H9 (cell line): ENCODE measurements around the gene ZDHHC24. TPM values are rescaled to one million over a fixed set of nuclear protein-coding genes. Genes with fewer than 3 reads are reported as not detected.

Source experiments
- DNase-seq: peaks from one replicate; pipeline ENCODE4 v3.0.0-alpha.2; 2017
- H2AFZ ChIP-seq: one replicate; pipeline ENCODE4 v1.6.1; 2013; ENCODE audit warnings: mild to moderate bottlenecking, low read length, control low read depth, moderate library complexity
- H2AK5ac ChIP-seq: 2 replicates; pipeline ENCODE4 v1.6.1; 2013; ENCODE audit warnings: low read length, control low read depth, mixed read lengths; ENCODE audit not compliant: insufficient read length
- H2BK120ac ChIP-seq: one replicate; pipeline ENCODE4 v1.6.1; 2013; ENCODE audit warnings: low read depth, mild to moderate bottlenecking, low read length, control low read depth, inconsistent platforms; ENCODE audit not compliant: poor library complexity, severe bottlenecking
- H2BK12ac ChIP-seq: 2 replicates; pipeline ENCODE4 v1.6.1; 2013; ENCODE audit warnings: low read length, control low read depth, mixed read lengths, low read depth; ENCODE audit not compliant: insufficient read length
- H2BK15ac ChIP-seq: 2 replicates; pipeline ENCODE4 v1.6.1; 2013; ENCODE audit warnings: low read depth, low read length, control low read depth
- H2BK20ac ChIP-seq: one replicate; pipeline ENCODE4 v1.6.1; 2013; ENCODE audit warnings: low read depth, mild to moderate bottlenecking, low read length, control low read depth, inconsistent platforms; ENCODE audit not compliant: poor library complexity, severe bottlenecking
- H2BK5ac ChIP-seq: 2 replicates; pipeline ENCODE4 v1.6.1; 2013; ENCODE audit warnings: low read length, control low read depth, mixed read lengths; ENCODE audit not compliant: insufficient read length
- H3K14ac ChIP-seq: 2 replicates; pipeline ENCODE4 v1.6.1; 2013; ENCODE audit warnings: low read length, control low read depth; ENCODE audit not compliant: insufficient read depth
- H3K18ac ChIP-seq: 2 replicates; pipeline ENCODE4 v1.6.1; 2013; ENCODE audit warnings: low read depth, mild to moderate bottlenecking, mixed read lengths, low read length, control low read depth; ENCODE audit not compliant: insufficient read length
- H3K23ac ChIP-seq: 2 replicates; pipeline ENCODE4 v1.6.1; 2013; ENCODE audit warnings: low read length, control low read depth, mixed read lengths, low read depth; ENCODE audit not compliant: insufficient read length
- H3K23me2 ChIP-seq: 2 replicates; pipeline ENCODE4 v1.6.1; 2013; ENCODE audit warnings: low read depth, mild to moderate bottlenecking, mixed read lengths, low read length, control low read depth; ENCODE audit not compliant: insufficient read length, poor library complexity, severe bottlenecking
- H3K27ac ChIP-seq: 2 replicates; pipeline ENCODE4 v1.5.1; 2013; ENCODE audit warnings: low read length, control low read depth, mixed read lengths, low read depth; ENCODE audit not compliant: insufficient read length
- H3K27me3 ChIP-seq: 2 replicates; pipeline ENCODE4 v1.6.1; 2013; ENCODE audit warnings: low read length, control low read depth, inconsistent platforms; ENCODE audit not compliant: insufficient read depth
- H3K4ac ChIP-seq: 2 replicates; pipeline ENCODE4 v1.6.1; 2013; ENCODE audit warnings: low read depth, mild to moderate bottlenecking, control low read depth, inconsistent platforms, low read length, moderate library complexity
- H3K4me1 ChIP-seq: 2 replicates; pipeline ENCODE4 v1.6.1; 2013; ENCODE audit warnings: low read length, control low read depth, inconsistent platforms; ENCODE audit not compliant: insufficient read depth
- H3K4me2 ChIP-seq: 2 replicates; pipeline ENCODE4 v1.6.1; 2013; ENCODE audit warnings: low read length, control low read depth, mixed read lengths; ENCODE audit not compliant: insufficient read length, insufficient read depth
- H3K56ac ChIP-seq: 2 replicates; pipeline ENCODE4 v1.6.1; 2013; ENCODE audit warnings: low read depth, mild to moderate bottlenecking, mixed read lengths, low read length, control low read depth; ENCODE audit not compliant: insufficient read length
- H3K79me1 ChIP-seq: 2 replicates; pipeline ENCODE4 v1.6.1; 2013; ENCODE audit warnings: low read depth, mild to moderate bottlenecking, moderate library complexity, low read length, control low read depth, inconsistent platforms; ENCODE audit not compliant: insufficient read depth, poor library complexity, severe bottlenecking
- H3K79me2 ChIP-seq: 2 replicates; pipeline ENCODE4 v1.6.1; 2013; ENCODE audit warnings: low read length, control low read depth, inconsistent platforms; ENCODE audit not compliant: insufficient read depth
- H3K9ac ChIP-seq: 2 replicates; pipeline ENCODE4 v1.6.1; 2013; ENCODE audit warnings: low read length, control low read depth, mixed read lengths; ENCODE audit not compliant: insufficient read length; ENCODE audit errors: extremely low read depth
- H3K9me3 ChIP-seq: one replicate; pipeline ENCODE4 v1.6.1; 2013; ENCODE audit warnings: low read depth, low read length, inconsistent platforms; ENCODE audit not compliant: control insufficient read depth
- H3T11ph ChIP-seq: one replicate; pipeline ENCODE4 v1.6.1; 2013; ENCODE audit warnings: mild to moderate bottlenecking, low read length, control low read depth, inconsistent platforms
- H4K20me1 ChIP-seq: one replicate; pipeline ENCODE4 v1.6.1; 2013; ENCODE audit not compliant: control insufficient read depth, insufficient read length, insufficient read depth
- H4K5ac ChIP-seq: 2 replicates; pipeline ENCODE4 v1.6.1; 2013; ENCODE audit warnings: low read depth, mild to moderate bottlenecking, mixed read lengths, low read length, control low read depth; ENCODE audit not compliant: insufficient read length
- H4K8ac ChIP-seq: replicated peaks from 2 replicates; pipeline ENCODE4 v1.6.1; 2013; ENCODE audit warnings: low read length, control low read depth, mixed read lengths, low read depth; ENCODE audit not compliant: insufficient read length
- H4K91ac ChIP-seq: 2 replicates; pipeline ENCODE4 v1.6.1; 2013; ENCODE audit warnings: low read depth, mild to moderate bottlenecking, moderate library complexity, mixed read lengths, low read length, control low read depth; ENCODE audit not compliant: insufficient read length
- H3K27ac Mint-ChIP-seq, 3 experiments: 2 replicates in 2 of 3; 3 replicates in 1 of 3; pipeline ENCODE4 v1.8.0; 2020 to 2021; ENCODE audit warnings: mixed read lengths in 3 of 3, mild to moderate bottlenecking in 1 of 3, moderate library complexity in 1 of 3
- H3K27me3 Mint-ChIP-seq: 2 replicates; pipeline ENCODE4 v1.8.0; 2021; ENCODE audit warnings: low read depth, mild to moderate bottlenecking, moderate library complexity, mixed read lengths
- H3K36me3 Mint-ChIP-seq, 3 experiments: 2 replicates in 2 of 3; 3 replicates in 1 of 3; pipeline ENCODE4 v1.8.0; 2020 to 2021; ENCODE audit warnings: low read depth in 3 of 3, mixed read lengths in 3 of 3; ENCODE audit not compliant: insufficient read depth in 1 of 3
- H3K4me1 Mint-ChIP-seq, 2 experiments: 2 replicates each; pipeline ENCODE4 v1.8.0; 2020; ENCODE audit warnings: mixed read lengths in 2 of 2
- H3K4me3 Mint-ChIP-seq, 2 experiments: 2 replicates in 1 of 2; 3 replicates in 1 of 2; pipeline ENCODE4 v1.8.0; 2020 to 2021; ENCODE audit warnings: mild to moderate bottlenecking in 2 of 2, mixed read lengths in 2 of 2, moderate library complexity in 1 of 2
- H3K9me3 Mint-ChIP-seq, 2 experiments: 2 replicates in 1 of 2; 3 replicates in 1 of 2; pipeline ENCODE4 v1.8.0; 2020; ENCODE audit warnings: mild to moderate bottlenecking in 2 of 2, mixed read lengths in 2 of 2, moderate library complexity in 1 of 2
- WGBS: extraction: QIAGEN DNeasy Blood & Tissue Kit; methylation state at CpG from one replicate; pipeline ENCODE4 v1.1.7; 2013; ENCODE audit warnings: missing lambda C conversion rate, low lambda C conversion rate, mixed read lengths; ENCODE audit not compliant: insufficient read length; ENCODE audit errors: extremely low coverage; 5-methylcytosine and 5-hydroxymethylcytosine counted together
- total RNA-seq: library from RNA; stranded (reverse); gene quantifications from 2 replicates; pipeline ENCODE4 v1.2.1, GENCODE V29; 2021
- TF ChIP-seq, protein P1 (sequence below): fragments of 200-600 bp; sonication (generic); conservative IDR thresholded peaks from 3 replicates; pipeline ENCODE4 v1.8.0; 2021; ENCODE audit warnings: antibody characterized with exemption, mild to moderate bottlenecking

Gene ZDHHC24
- total RNA-seq, 1 experiment from 2014 or later: 8.9 TPM

DNA sequence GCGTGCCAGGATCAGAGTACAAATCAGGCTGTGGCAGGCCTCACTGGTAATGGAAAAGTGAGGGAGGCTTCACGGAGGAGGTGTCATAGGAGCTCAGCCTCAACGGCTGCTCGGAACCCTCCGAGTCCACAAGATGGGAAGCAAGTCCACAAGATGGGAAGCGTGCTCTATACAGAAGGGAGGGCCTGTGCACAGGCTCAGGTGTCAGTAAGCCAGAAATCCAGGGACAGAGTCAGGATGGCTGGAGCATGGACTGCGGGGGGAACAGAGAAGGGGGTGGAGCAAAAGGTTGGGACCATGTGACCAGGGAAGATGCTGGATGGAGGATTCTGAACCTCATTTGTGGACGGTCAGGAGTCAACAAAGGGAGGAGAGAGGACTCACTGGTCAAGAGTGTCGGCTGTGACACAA, 69.0 kb downstream of the ZDHHC24 start:
- Mint-ChIP-seq H3K27ac (peak overlapping the region; percentile 30 to 34 (median 31); a peak in 4 of 7 replicates), H3K36me3 (peaks cover 3 to 18% (median 17%) of the 10 kb centered on the region in 3 experiments; a peak in 5 of 7 replicates), H3K27me3 (no peaks in the 10 kb centered on the region), H3K4me1 (peaks cover 30 to 36% of the 10 kb centered on the region in 2 experiments), H3K9me3 (no peaks in the 10 kb centered on the region), H3K4me3 (peak overlapping the region in 1 of 2 experiments; percentile 30; a peak in 2 of 5 replicates)
- Histone ChIP-seq H2BK15ac (no peak overlapping the region), H3K27me3 (no peaks in the 10 kb centered on the region), H3K4me2 (no peak overlapping the region), H3K79me2 (no peaks in the 10 kb centered on the region), H4K5ac (no peak overlapping the region), H3K27ac (no peak overlapping the region), H4K8ac (no peak overlapping the region), H3K4me1 (no peaks in the 10 kb centered on the region), H2BK5ac (no peak overlapping the region), H3K4ac (no peak overlapping the region), H3K14ac (no peak overlapping the region), H2BK20ac (no peak overlapping the region), H2AFZ (no peak overlapping the region), H3K23ac (no peak overlapping the region), H2BK120ac (no peak overlapping the region), H3K18ac (no peak overlapping the region), H4K91ac (no peak overlapping the region), H4K20me1 (no peaks in the 10 kb centered on the region), H3K9me3 (no peaks in the 10 kb centered on the region), H3K56ac (no peak overlapping the region), H3T11ph (no peak overlapping the region), H3K9ac (no peak overlapping the region), H2BK12ac (no peak overlapping the region), H3K79me1 (no peaks in the 10 kb centered on the region), H2AK5ac (no peak overlapping the region), H3K23me2 (peaks cover 13% of the 10 kb centered on the region)
- no CpG with 5 or more reads among the region's 9 CpGs for WGBS
- DNase-seq: no peak
- TF ChIP-seq, protein P1, sequence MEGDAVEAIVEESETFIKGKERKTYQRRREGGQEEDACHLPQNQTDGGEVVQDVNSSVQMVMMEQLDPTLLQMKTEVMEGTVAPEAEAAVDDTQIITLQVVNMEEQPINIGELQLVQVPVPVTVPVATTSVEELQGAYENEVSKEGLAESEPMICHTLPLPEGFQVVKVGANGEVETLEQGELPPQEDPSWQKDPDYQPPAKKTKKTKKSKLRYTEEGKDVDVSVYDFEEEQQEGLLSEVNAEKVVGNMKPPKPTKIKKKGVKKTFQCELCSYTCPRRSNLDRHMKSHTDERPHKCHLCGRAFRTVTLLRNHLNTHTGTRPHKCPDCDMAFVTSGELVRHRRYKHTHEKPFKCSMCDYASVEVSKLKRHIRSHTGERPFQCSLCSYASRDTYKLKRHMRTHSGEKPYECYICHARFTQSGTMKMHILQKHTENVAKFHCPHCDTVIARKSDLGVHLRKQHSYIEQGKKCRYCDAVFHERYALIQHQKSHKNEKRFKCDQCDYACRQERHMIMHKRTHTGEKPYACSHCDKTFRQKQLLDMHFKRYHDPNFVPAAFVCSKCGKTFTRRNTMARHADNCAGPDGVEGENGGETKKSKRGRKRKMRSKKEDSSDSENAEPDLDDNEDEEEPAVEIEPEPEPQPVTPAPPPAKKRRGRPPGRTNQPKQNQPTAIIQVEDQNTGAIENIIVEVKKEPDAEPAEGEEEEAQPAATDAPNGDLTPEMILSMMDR: no peak
